DOHH2 (cell line): ENCODE data around the gene TTLL7.

Experiments
- H3F3A ChIP-seq: fragments of 200-600 bp; sonication (generic), shearing (Covaris generic); 2 replicates; pipeline ENCODE4 v1.6.0; 2016; ENCODE audit warnings: antibody characterized with exemption, mild to moderate bottlenecking; ENCODE audit not compliant: control insufficient read depth, insufficient read depth
- H3K27ac ChIP-seq: fragments of 200-600 bp; sonication (generic); 2 replicates; pipeline ENCODE4 v1.5.1; 2014; ENCODE audit warnings: low read depth, mild to moderate bottlenecking, low read length, moderate library complexity
- H3K27me3 ChIP-seq: fragments of 200-600 bp; sonication (generic); 2 replicates; pipeline ENCODE4 v1.6.1; 2014; ENCODE audit warnings: mild to moderate bottlenecking, low read length, mixed read lengths; ENCODE audit not compliant: control insufficient read depth
- H3K36me3 ChIP-seq: fragments of 200-600 bp; sonication (generic); 2 replicates; pipeline ENCODE4 v1.6.1; 2014; ENCODE audit warnings: mild to moderate bottlenecking, low read length, moderate library complexity, mixed read lengths; ENCODE audit not compliant: control insufficient read depth
- H3K4me1 ChIP-seq: fragments of 200-600 bp; sonication (generic); 2 replicates; pipeline ENCODE4 v1.6.1; 2014; ENCODE audit warnings: mild to moderate bottlenecking, low read length, mixed read lengths; ENCODE audit not compliant: control insufficient read depth
- H3K4me2 ChIP-seq: fragments of 200-600 bp; sonication (generic); 2 replicates; pipeline ENCODE4 v1.6.0; 2014; ENCODE audit warnings: mild to moderate bottlenecking, low read length, moderate library complexity
- H3K4me3 ChIP-seq: fragments of 200-600 bp; sonication (generic); 2 replicates; pipeline ENCODE4 v1.5.1; 2014; ENCODE audit warnings: mild to moderate bottlenecking, low read length, mixed read lengths
- H3K79me2 ChIP-seq: fragments of 200-600 bp; sonication (generic); 2 replicates; pipeline ENCODE4 v1.6.1; 2014; ENCODE audit warnings: mild to moderate bottlenecking, low read length, mixed read lengths; ENCODE audit not compliant: control insufficient read depth
- H3K9me2 ChIP-seq: fragments of 200-600 bp; sonication (generic); replicated peaks from 2 replicates; pipeline ENCODE4 v1.6.1; 2014; ENCODE audit warnings: mild to moderate bottlenecking, low read length, mixed read lengths; ENCODE audit not compliant: control insufficient read depth
- H3K9me3 ChIP-seq: fragments of 200-600 bp; sonication (generic); 2 replicates; pipeline ENCODE4 v1.6.1; 2014; ENCODE audit warnings: antibody characterized with exemption, low read length, mixed read lengths; ENCODE audit not compliant: control insufficient read depth, insufficient read depth
- H4K20me1 ChIP-seq: fragments of 200-600 bp; sonication (generic); 2 replicates; pipeline ENCODE4 v1.6.0; 2014; ENCODE audit warnings: low read depth, mild to moderate bottlenecking, antibody characterized with exemption, low read length, moderate library complexity; ENCODE audit not compliant: control insufficient read depth, insufficient read depth
- EZH2phosphoT487 ChIP-seq: fragments of 200-600 bp; sonication (generic); IDR thresholded peaks from 2 replicates; pipeline ENCODE4 v1.6.1; 2017; ENCODE audit warnings: borderline replicate concordance, mild to moderate bottlenecking, antibody characterized with exemption, low read length, moderate library complexity, mixed read lengths
- TF ChIP-seq, protein P1 (sequence below): fragments of 200-600 bp; sonication (generic); IDR thresholded peaks from one replicate; pipeline ENCODE4 v1.5.1; 2014; ENCODE audit warnings: antibody characterized with exemption, mild to moderate bottlenecking, low read depth, low read length; ENCODE audit not compliant: poor library complexity, severe bottlenecking

TTLL7 gene

GRCh38 chr1:83857103-83857502 is 141.8 kb downstream of the TTLL7 start:
- H3K27ac ChIP-seq: no peak overlapping the region
- H3F3A ChIP-seq: no peaks in the 10 kb centered on the region
- no peaks in the 10 kb centered on the region for H3K79me2 ChIP-seq
- no peak overlapping the region for H3K4me2 ChIP-seq
- TF ChIP-seq, protein P1, sequence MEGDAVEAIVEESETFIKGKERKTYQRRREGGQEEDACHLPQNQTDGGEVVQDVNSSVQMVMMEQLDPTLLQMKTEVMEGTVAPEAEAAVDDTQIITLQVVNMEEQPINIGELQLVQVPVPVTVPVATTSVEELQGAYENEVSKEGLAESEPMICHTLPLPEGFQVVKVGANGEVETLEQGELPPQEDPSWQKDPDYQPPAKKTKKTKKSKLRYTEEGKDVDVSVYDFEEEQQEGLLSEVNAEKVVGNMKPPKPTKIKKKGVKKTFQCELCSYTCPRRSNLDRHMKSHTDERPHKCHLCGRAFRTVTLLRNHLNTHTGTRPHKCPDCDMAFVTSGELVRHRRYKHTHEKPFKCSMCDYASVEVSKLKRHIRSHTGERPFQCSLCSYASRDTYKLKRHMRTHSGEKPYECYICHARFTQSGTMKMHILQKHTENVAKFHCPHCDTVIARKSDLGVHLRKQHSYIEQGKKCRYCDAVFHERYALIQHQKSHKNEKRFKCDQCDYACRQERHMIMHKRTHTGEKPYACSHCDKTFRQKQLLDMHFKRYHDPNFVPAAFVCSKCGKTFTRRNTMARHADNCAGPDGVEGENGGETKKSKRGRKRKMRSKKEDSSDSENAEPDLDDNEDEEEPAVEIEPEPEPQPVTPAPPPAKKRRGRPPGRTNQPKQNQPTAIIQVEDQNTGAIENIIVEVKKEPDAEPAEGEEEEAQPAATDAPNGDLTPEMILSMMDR: no peak
- TF ChIP-seq EZH2phosphoT487: no peak
- peaks cover 14% of the 10 kb centered on the region for H3K4me1 ChIP-seq
- H3K9me3 ChIP-seq: no peaks in the 10 kb centered on the region
- H3K9me2 ChIP-seq: no peaks in the 10 kb centered on the region
- no peak overlapping the region for H3K4me3 ChIP-seq
- H3K36me3 ChIP-seq: no peaks in the 10 kb centered on the region
- H4K20me1 ChIP-seq: no peaks in the 10 kb centered on the region
- H3K27me3 ChIP-seq: no peaks in the 10 kb centered on the region

- no peaks in the 10 kb centered on the region for H3K9me2 ChIP-seq
- H3K27ac ChIP-seq: no peak overlapping the region
- H3K4me2 ChIP-seq: no peak overlapping the region
- TF ChIP-seq EZH2phosphoT487: no peak
- TF ChIP-seq, protein P1: no peak
- H3F3A ChIP-seq: no peaks in the 10 kb centered on the region
- H3K4me1 ChIP-seq: peaks cover 14% of the 10 kb centered on the region
- H3K79me2 ChIP-seq: no peaks in the 10 kb centered on the region
- H3K36me3 ChIP-seq: no peaks in the 10 kb centered on the region
- no peaks in the 10 kb centered on the region for H3K27me3 ChIP-seq
- H3K9me3 ChIP-seq: no peaks in the 10 kb centered on the region
- no peak overlapping the region for H3K4me3 ChIP-seq
- no peaks in the 10 kb centered on the region for H4K20me1 ChIP-seq
These were observed 142.6 kb downstream of the TTLL7 start for GRCh38 chr1:83856381-83856780.

- TF ChIP-seq, protein P1: no peak
- no peak for TF ChIP-seq EZH2phosphoT487
- H3K27ac ChIP-seq: no peak overlapping the region
These were observed 144.5 kb downstream of the TTLL7 start for GRCh38 chr1:83854456-83854855.

GRCh38 chr1:83850834-83851233 is 148.1 kb downstream of the TTLL7 start:
- Histone ChIP-seq H3K4me3 (no peak overlapping the region), H3F3A (no peaks in the 10 kb centered on the region)

More at GRCh38 chr1:83854456-83854855, 144.5 kb downstream of the TTLL7 start:
- H3K79me2 ChIP-seq: no peaks in the 10 kb centered on the region
- H3K36me3 ChIP-seq: no peaks in the 10 kb centered on the region
- no peaks in the 10 kb centered on the region for H3K9me2 ChIP-seq
- no peak overlapping the region for H3K4me2 ChIP-seq
- no peak overlapping the region for H3K4me3 ChIP-seq
- H3K27me3 ChIP-seq: no peaks in the 10 kb centered on the region
- no peaks in the 10 kb centered on the region for H3K9me3 ChIP-seq
- peaks cover 14% of the 10 kb centered on the region for H3K4me1 ChIP-seq
- H4K20me1 ChIP-seq: no peaks in the 10 kb centered on the region
- no peaks in the 10 kb centered on the region for H3F3A ChIP-seq

More at GRCh38 chr1:83850834-83851233, 148.1 kb downstream of the TTLL7 start:
- no peak for TF ChIP-seq EZH2phosphoT487
- TF ChIP-seq, protein P1: no peak
- H3K36me3 ChIP-seq: no peaks in the 10 kb centered on the region
- no peaks in the 10 kb centered on the region for H3K4me1 ChIP-seq
- H4K20me1 ChIP-seq: no peaks in the 10 kb centered on the region
- no peaks in the 10 kb centered on the region for H3K79me2 ChIP-seq
- H3K9me2 ChIP-seq: no peaks in the 10 kb centered on the region
- H3K27me3 ChIP-seq: no peaks in the 10 kb centered on the region
- no peak overlapping the region for H3K4me2 ChIP-seq
- H3K27ac ChIP-seq: no peak overlapping the region
- H3K9me3 ChIP-seq: no peaks in the 10 kb centered on the region
